GM18526 (cell line): ENCODE results near the gene PPP1R9A.

Source experiments
- POLR2A ChIP-seq: IDR thresholded peaks from 3 replicates; pipeline ENCODE4 v1.6.1; 2011; ENCODE audit not compliant: insufficient read length; ENCODE audit errors: extremely low read depth

Gene PPP1R9A

GRCh38 chr7:95139922-95140321, 232.5 kb downstream of the PPP1R9A start:
- no peak for TF ChIP-seq POLR2A

DNA sequence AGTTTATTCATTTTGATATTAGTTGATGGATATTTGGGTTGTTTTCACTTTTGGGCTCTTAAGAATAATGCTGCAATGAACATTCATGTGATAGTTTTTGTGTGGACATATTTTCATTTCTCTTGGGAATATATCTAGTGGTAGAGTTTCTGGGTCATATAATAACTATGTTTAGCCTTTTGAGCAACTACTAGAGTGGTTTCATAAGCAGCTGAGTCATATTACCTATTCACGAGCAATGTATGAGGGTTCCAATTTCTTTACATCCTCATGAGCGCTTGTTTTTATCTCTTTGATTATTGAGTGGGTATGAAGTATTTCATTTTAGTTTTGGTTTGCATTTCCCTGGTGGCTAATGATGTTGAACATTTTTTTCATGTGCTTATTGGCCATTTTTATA, 234.4 kb downstream of the PPP1R9A start:
- TF ChIP-seq POLR2A: no peak

DNA sequence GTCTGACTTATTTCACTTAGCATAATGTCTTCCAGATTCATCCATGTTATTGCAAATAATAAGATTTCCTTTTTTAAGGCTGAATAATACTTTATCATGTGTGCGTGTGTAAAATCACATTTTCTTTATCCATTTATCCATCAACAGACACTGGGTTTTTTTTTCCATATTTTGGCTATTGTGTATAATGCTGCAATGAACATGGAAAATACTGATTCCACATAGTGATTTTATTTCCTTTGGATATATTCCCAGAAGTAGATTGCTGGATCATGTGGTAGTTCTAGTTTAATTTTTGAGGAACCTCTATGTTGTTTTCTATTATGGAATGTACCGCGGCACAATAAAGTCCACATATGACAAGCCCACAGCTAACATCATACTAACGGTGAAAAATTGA, 236.9 kb downstream of the PPP1R9A start:
- TF ChIP-seq POLR2A: no peak

- TF ChIP-seq POLR2A: no peak
Observed at GRCh38 chr7:95155965-95156364, 248.6 kb downstream of the PPP1R9A start.

DNA sequence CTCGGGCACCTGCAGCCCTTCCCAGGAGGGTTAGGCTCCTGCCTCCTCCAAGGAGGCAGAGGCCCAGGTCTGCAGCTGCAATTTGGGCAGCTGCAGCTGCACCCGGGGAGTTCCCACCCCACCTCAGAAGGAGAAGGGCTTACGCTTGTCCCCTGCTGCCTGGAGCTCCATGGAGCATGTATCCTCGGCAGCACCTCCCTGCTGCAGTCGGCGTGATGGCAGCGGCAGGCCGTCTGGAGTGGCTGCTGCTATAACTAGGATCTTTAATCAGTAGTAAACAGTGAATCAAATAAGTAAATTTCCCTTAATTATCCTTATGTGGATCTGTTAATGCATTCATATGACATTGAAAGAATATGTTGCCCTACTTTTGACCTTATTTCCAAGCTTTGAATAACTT, 250.0 kb downstream of the PPP1R9A start:
- no peak for TF ChIP-seq POLR2A

- TF ChIP-seq POLR2A: no peak
Observed at GRCh38 chr7:95169678-95170077, 262.3 kb downstream of the PPP1R9A start.

GRCh38 chr7:95172420-95172819, 265.0 kb downstream of the PPP1R9A start:
- TF ChIP-seq POLR2A: no peak

- no peak for TF ChIP-seq POLR2A
Observed at GRCh38 chr7:95190515-95190914, 283.1 kb downstream of the PPP1R9A start.

GRCh38 chr7:95191795-95192194, 284.4 kb downstream of the PPP1R9A start:
- TF ChIP-seq POLR2A: no peak

DNA sequence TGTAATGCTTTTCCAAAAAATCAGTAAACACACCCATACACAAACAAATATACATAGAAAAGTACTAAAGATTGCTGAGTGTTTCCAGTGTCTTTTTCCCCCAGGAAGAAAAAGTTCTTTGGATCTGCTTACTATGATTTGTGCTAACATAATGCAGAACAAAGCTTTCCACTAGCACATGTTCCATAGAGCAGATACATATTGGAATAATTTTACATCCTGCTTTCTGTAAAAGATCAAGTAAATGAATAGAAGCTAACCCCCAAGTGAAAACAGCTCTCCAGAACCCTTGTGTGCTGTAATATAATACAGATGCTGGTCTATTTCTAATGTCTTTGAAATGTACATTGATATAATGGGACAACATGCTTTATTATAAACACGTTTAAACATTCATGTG, 291.5 kb downstream of the PPP1R9A start:
- TF ChIP-seq POLR2A: no peak

GRCh38 chr7:95199779-95200558, 292.6 kb downstream of the PPP1R9A start:
- no peak for TF ChIP-seq POLR2A

GRCh38 chr7:95200741-95201140, 293.3 kb downstream of the PPP1R9A start:
- no peak for TF ChIP-seq POLR2A

DNA sequence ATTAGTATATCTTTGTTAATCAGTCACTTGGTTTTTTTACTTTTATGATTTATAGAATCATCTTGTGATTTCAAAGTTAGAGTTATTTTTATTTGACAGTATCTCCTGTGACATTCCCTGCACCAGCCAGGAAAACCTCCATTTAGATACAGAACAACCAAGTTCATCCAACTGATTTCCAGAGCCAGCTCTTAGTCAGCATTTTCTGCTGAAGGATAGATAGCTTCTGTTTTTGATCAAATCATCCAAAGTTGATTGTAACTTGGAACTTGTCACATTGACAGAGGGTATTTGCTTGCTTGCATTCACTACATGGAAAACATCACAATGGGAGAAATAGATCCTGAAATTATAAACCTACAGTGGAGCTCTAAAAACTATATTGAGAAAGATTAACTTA, 294.3 kb downstream of the PPP1R9A start:
- no peak for TF ChIP-seq POLR2A

DNA sequence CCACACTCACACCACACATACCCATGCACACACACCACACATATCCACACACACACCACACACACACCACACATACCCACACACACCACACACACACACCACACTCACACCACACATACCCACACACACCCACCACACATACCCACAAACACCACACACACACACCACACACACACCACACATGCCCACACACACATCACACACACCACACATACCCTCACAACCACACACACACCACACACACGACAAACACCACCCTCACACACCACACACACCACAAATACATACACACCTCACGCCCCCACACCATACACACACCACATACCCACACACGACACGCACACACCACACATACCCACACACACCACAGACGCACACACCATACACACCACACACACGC, 297.2 kb downstream of the PPP1R9A start:
- TF ChIP-seq POLR2A: no peak

GRCh38 chr7:95205665-95206225, 298.4 kb downstream of the PPP1R9A start:
- TF ChIP-seq POLR2A: no peak

GRCh38 chr7:95209276-95209675, 301.9 kb downstream of the PPP1R9A start:
- TF ChIP-seq POLR2A: no peak

DNA sequence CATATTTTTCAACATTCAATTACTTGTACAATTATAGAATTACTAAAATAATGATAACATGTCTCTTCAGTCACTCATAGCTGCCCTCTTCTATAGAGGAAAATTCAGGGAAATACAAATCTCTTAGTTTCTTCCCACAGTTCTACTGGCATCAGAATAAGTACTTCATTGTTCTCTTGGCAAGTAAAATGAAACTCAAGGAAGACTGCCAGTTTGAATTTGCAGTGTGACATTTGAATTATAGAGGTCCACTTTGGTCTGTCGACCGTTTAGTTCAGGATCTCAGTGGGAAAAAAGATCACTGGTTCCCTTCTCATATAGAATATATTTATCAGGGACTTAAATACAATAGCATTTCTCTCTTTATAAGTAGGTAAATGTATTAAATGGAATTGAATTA, 302.4 kb downstream of the PPP1R9A start:
- no peak for TF ChIP-seq POLR2A

- no peak for TF ChIP-seq POLR2A
Observed at GRCh38 chr7:95213148-95213547, 305.8 kb downstream of the PPP1R9A start.
